ENCODE data around the gene HMG20B.

Gene HMG20B

GRCh38 chr19:3577723-3578344, 5.1 kb downstream of the HMG20B start:
- TF ChIP-seq GATA2 (IDR thresholded peaks at IDR 0.05; ENCODE audit: low read depth, low read length) (no peak), GATA3 (IDR thresholded peaks at IDR 0.05; ENCODE audit: low read depth, low read length) (no peak)

DNA sequence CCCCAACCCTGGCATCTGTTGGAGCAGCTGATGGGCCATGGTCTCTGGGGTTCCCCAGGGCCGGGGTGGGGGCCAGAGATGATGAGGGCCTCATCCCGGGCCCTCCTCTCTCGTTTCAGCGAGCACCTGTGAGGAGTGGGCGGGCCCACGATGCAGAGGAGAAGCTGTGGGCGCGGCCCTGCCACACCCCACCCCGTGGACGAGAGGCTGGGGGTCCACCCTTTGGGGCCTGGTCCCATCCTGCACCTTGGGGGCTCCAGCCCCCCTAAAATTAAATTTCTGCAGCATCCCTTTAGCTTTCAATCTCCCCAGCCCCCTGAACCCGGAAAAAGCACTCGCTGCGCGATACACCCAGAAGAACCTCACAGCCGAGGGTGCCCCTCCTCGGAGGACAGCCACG, 5.6 kb downstream of the HMG20B start:
- TF ChIP-seq GATA3 (IDR thresholded peaks at IDR 0.05; ENCODE audit: low read depth, low read length) (no peak), GATA2 (IDR thresholded peaks at IDR 0.05; ENCODE audit: low read depth, low read length) (no peak)

- TF ChIP-seq GATA3 (IDR thresholded peaks at IDR 0.05; ENCODE audit: low read depth, low read length), result no peak
- TF ChIP-seq GATA2 (IDR thresholded peaks at IDR 0.05; ENCODE audit: low read depth, low read length), result no peak
Observed at GRCh38 chr19:3580156-3580934, 7.6 kb downstream of the HMG20B start.

DNA sequence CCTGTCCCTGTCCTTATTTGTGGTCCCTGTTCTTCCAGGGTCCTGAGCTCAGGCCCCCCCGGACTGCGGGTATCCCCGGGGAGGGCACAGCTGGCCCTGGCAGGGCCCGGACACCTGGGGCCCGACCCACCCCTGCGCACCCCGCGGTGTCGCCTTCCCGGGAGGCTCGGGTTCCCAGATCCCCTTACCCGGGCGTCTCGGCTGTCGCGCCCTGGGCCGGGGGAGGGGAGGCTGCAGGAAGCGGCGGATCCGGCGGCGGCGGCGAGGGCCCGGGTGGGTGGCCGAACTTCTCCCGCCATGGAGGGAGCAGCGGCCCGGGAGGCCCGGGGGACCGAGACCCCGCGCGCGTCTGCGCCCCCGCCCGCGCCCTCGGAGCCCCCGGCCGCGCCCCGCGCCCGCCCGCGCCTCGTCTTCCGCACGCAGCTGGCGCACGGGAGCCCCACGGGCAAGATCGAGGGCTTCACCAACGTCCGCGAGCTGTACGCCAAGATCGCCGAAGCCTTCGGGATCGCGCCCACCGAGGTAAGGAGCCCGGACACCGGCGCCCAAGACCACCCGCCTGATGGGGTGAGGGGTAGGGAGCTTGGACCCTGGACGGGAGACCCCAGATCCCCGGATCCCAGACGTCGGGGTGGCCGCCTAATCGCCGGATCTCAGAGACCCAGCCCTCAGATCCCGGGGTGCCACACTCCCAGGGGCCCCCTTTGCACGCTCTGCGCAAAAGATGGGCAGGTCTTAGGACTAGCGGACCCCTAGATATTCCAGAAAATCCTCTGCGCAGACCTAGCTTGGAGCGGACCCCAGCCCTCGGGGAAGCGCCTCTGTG, 12.8 kb downstream of the HMG20B start, which contains the start of gene GIPC3:
Gene GIPC3 (plus strand): TSS at position 178 of the 826 bp plus-strand sequence. CDS start 120 bp downstream, at position 298.
- no peak for TF ChIP-seq GATA2 (IDR thresholded peaks at IDR 0.05; ENCODE audit: low read depth, low read length)
- no peak for TF ChIP-seq GATA3 (IDR thresholded peaks at IDR 0.05; ENCODE audit: low read depth, low read length)

GRCh38 chr19:3586127-3586626, 13.4 kb downstream of the HMG20B start:
- TF ChIP-seq GATA3 (IDR thresholded peaks at IDR 0.05; ENCODE audit: low read depth, low read length) (no peak), GATA2 (IDR thresholded peaks at IDR 0.05; ENCODE audit: low read depth, low read length) (no peak)

DNA sequence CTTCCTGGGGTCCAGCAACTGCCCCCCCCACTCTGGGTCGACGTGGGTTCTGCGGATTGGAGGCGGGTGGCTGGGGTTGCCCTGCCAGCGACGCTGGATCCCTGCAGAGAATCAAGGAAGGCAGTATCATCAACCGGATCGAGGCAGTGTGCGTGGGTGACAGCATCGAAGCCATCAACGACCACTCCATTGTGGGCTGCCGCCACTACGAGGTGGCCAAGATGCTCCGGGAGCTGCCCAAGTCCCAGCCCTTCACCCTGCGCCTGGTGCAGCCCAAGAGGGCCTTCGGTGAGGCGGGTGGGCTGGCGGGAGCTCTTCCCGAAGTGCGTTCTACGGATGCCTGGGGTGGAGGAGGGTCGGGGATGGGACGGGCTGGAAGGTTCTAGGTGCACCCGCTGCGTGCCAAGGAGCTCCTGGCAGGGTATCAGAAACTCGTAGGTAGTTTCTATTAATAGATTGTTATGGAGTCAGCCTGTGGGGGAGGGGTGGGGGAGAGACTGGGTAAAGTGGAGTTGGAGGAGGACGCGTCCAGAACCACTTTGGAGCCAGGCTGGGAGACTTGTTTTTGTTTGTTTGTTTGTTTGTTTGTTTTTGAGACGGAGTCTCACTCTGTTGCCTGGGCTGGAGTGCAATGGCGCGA, 14.1 kb downstream of the HMG20B start:
- no peak for TF ChIP-seq GATA3 (IDR thresholded peaks at IDR 0.05; ENCODE audit: low read depth, low read length)
- no peak for TF ChIP-seq GATA2 (IDR thresholded peaks at IDR 0.05; ENCODE audit: low read depth, low read length)

DNA sequence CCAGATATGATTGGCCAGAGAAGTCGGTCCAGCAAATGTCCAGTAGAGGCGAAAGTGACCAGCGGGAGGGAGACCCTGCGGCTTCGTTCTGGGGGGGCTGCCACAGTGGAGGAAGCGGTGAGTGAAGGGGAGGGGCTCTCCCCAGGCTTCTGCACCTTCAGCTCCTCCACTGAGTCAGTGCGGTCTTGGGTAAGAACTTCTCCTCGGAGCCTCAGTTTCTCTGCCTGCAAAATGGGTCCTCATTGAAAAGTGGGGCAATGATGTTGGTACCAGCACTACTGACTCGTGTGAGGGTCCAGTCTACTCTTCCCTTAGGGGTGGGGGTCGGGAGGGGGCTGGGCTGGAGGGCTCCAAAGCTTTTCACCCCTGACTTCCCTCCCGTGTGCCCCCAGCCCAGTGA, 16.7 kb downstream of the HMG20B start:
- TF ChIP-seq GATA3 (IDR thresholded peaks at IDR 0.05; ENCODE audit: low read depth, low read length) (no peak), GATA2 (IDR thresholded peaks at IDR 0.05; ENCODE audit: low read depth, low read length) (no peak)

DNA sequence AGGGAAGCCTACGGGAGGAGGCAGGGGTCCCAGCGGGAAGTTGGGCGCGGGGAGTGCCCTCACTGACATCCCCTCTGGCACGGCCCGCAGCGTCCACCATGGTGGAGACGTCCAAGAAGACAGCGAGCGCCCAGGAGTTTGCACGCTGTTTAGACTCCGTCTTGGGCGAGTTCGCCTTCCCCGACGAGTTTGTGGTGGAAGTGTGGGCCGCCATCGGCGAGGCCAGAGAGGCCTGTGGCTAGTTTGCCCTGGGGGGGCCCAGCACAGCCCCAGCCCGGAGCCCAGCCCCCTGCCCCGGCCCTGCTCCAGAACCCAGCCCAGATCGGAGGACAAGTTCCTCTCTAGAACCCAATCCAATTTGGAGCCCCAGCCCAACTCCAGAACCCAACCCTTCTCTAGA, 17.2 kb downstream of the HMG20B start:
- no peak for TF ChIP-seq GATA3 (IDR thresholded peaks at IDR 0.05; ENCODE audit: low read depth, low read length)
- TF ChIP-seq GATA2 (IDR thresholded peaks at IDR 0.05; ENCODE audit: low read depth, low read length), result no peak

DNA sequence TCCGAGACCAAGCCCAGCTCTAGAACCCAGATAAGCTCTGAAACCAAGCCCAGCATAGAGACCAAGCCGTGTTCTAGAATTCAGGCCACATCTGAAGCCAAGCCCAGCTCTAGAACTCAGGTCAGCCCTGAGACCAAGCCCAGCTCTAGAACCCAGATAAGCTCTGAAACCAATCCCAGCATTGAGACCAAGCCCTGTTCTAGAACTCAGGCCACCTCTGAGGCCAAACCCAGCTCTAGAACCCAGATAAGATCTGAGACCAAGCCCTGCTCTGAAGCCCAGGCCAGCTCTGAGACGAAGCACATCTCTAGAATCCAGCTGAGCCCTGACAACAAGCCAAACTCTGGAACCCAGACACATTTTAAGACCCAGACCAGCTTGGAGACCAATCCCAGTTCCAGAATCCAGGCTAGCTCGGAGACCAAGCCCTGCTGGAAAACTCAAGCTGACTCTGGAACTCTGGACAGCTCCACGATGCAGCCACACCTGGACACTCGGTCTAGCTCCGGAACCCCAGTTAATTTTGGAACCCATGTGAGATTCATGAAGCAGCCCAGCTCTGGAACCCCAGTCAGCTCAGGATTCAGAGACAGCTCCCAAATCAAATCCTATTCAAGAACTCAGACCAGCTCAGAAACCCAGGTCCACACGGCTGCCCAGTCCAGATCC, 18.4 kb downstream of the HMG20B start:
- TF ChIP-seq GATA3 (IDR thresholded peaks at IDR 0.05; ENCODE audit: low read depth, low read length), result no peak
- no peak for TF ChIP-seq GATA2 (IDR thresholded peaks at IDR 0.05; ENCODE audit: low read depth, low read length)

DNA sequence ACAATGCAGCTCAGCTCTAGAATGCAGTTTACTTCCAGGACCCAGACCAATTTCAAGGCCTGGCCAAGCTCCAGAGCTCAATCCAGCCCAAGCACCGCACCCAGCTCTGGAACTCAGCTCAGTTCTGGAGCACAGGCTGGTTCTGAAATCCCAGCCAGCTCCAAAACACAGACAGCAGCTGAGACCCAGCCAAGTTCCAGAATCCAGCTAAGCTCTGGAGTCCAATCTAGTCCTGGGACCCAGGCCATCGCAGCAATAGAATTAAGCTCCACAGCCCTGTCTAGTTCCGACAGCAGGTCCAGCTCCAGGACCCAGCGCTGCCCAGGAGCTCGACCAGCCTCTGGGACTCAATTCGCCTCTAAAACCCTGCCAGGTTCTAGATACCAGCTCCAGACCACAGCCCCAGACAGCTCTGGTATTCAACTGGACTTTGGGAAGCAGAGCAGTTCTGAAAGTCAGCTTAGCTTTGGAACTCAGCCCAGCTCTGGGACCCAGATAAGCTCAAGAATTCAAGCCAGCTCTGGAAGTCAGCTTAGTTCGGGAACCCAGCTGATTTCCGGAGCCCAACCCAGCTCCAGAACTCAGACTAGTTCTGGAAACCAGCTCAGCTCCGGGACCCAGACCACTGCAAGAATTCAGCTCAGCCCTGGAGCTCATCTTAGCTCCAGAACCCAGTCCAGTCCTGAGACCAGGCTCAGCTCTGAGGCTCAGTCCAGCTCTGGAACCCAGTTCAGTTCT, 19.3 kb downstream of the HMG20B start:
- TF ChIP-seq GATA3 (IDR thresholded peaks at IDR 0.05; ENCODE audit: low read depth, low read length), result no peak
- no peak for TF ChIP-seq GATA2 (IDR thresholded peaks at IDR 0.05; ENCODE audit: low read depth, low read length)

DNA sequence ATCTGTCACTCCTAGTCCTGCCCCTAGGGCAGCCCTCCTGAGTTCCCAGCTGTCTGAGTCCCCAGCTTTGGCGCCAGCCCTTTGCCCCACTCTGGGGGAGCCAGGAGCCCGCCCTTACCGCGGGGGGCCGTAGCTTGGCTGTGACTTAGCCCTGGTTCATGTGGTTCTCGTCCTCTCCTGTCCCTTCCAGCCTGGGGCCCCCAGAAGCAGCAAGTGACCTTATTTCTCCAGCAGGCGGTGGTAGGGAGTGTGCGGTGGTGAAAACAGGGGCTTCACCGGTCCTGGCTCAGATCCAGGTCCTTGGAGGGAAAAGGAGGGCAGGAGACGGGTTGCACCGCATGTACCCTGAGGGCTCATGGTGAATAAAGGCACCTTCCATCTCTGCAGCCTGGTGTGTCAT, 20.4 kb downstream of the HMG20B start:
- TF ChIP-seq GATA2 (IDR thresholded peaks at IDR 0.05; ENCODE audit: low read depth, low read length), result no peak
- TF ChIP-seq GATA3 (IDR thresholded peaks at IDR 0.05; ENCODE audit: low read depth, low read length), result no peak

GRCh38 chr19:3595521-3596061, 22.8 kb downstream of the HMG20B start:
- no peak for TF ChIP-seq GATA3 (IDR thresholded peaks at IDR 0.05; ENCODE audit: low read depth, low read length)
- TF ChIP-seq GATA2 (IDR thresholded peaks at IDR 0.05; ENCODE audit: low read depth, low read length), result no peak

Data from SH-SY5Y (cell line).